22Rv1 (cell line): ENCODE measurements around the gene GSC2.

Source experiments
- H3K27ac ChIP-seq: fragments of 450-650 bp; 2 replicates; pipeline ENCODE4 v1.5.1; 2017
- ZFX ChIP-seq: fragments of 450-650 bp; IDR thresholded peaks from 2 replicates; pipeline ENCODE4 v1.6.1; 2017; ENCODE audit warnings: antibody characterized with exemption, borderline replicate concordance
- TF ChIP-seq, protein P1 (sequence below): fragments of 450-650 bp; IDR thresholded peaks from 2 replicates; pipeline ENCODE4 v1.5.1; 2017; ENCODE audit warnings: mild to moderate bottlenecking

The GSC2 gene

DNA sequence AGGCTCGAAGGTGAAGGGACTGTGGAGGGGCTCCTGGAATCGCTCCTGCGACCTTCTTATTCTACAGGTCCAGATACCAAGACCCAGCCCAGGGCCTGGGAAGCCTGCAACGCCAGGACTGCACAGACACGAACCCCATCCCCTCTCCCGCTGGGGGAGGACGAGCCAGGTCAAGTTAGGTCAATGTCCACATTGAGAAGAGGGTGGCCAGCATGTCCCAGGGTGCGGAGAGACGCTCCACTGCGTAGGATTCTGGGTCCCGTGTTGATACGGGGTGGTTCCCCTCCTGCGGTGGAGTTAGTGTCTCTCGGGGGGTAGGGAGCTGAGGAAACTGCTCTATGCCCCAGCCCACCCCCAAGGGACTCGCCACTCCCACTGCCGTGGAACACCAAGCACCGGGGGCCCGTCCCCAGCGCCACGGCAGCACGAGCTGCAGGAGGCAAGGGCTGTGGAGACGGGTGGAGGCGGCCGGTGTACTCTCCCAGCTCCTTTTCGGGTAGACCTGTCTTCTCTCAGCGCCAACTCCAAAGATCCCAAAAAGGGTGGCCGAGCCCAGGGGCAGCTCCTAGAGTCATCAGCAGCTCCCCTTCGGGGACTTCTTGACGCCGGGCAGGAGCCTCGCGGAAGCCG is 1.6 kb downstream of the GSC2 start:
- no peak overlapping the region for H3K27ac ChIP-seq
- TF ChIP-seq ZFX = no peak
- TF ChIP-seq, protein P1, sequence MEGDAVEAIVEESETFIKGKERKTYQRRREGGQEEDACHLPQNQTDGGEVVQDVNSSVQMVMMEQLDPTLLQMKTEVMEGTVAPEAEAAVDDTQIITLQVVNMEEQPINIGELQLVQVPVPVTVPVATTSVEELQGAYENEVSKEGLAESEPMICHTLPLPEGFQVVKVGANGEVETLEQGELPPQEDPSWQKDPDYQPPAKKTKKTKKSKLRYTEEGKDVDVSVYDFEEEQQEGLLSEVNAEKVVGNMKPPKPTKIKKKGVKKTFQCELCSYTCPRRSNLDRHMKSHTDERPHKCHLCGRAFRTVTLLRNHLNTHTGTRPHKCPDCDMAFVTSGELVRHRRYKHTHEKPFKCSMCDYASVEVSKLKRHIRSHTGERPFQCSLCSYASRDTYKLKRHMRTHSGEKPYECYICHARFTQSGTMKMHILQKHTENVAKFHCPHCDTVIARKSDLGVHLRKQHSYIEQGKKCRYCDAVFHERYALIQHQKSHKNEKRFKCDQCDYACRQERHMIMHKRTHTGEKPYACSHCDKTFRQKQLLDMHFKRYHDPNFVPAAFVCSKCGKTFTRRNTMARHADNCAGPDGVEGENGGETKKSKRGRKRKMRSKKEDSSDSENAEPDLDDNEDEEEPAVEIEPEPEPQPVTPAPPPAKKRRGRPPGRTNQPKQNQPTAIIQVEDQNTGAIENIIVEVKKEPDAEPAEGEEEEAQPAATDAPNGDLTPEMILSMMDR = no peak

DNA sequence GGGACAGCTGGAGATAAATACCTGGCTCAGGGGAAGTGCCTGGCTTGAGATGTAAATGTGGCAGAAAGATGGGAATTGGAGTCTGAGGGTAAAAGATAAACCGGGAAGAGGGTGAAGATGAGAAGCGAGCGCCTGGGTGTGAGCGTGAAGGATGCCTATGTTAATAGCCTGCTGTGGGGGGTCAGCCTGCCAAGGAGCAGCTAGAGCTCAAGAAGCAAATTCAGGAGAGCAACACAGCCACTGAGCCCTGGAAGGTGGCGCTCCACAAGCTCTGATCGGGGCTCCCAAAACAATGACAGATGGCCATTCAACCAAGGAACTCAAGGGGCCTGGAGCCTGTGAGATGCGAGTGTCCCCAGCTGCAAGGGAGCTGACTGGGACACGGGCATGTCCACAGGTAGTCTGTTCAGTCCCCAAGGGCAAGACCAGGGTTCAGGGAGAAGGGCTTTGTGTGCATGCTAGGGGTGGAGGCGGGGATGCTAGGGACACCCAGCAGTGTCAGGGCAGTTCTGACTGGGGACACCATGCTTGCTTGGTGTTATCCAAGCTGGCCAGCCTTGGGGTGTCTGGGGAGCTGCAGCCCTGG is 2.8 kb downstream of the GSC2 start:
- no peak for TF ChIP-seq ZFX
- TF ChIP-seq, protein P1 = no peak
- H3K27ac ChIP-seq = no peak overlapping the region

DNA sequence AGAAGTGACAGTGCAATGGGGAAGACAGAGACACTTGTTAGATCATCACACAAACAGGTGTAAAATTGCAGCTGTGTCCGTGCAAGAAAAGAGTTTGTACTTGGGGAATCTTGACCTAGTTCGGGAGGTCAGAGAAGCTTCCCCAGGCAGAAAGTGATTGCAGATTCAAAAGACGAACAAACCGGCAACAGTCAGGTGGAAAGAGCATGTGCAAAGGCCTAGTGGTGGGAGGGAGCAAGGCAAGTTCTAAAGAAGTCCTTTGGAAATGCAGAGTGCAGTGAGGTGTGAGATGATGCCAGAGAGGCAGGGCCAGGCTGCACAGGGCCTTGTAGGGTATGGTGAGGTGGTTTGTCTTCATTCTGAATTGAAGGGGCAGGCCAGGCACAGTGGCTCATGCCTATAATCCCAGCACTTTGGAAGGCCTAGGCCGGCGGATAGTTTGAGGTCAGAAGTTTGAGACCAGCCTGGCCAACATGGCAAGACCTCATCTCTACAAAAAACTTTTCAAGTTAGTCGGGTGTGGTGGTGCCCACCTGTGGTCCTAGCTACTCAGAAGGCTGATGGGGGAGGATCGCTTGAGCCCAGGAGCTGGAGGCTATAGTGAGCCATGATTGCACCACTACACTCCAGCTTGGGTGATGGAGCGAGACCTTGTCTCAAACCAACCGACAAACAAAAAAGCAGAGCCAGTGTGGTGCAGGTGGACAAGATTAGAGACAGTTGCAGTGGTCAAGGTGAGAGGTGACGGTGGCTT is 3.7 kb downstream of the GSC2 start:
- H3K27ac ChIP-seq = no peak overlapping the region
- TF ChIP-seq, protein P1 = no peak
- TF ChIP-seq ZFX = no peak

DNA sequence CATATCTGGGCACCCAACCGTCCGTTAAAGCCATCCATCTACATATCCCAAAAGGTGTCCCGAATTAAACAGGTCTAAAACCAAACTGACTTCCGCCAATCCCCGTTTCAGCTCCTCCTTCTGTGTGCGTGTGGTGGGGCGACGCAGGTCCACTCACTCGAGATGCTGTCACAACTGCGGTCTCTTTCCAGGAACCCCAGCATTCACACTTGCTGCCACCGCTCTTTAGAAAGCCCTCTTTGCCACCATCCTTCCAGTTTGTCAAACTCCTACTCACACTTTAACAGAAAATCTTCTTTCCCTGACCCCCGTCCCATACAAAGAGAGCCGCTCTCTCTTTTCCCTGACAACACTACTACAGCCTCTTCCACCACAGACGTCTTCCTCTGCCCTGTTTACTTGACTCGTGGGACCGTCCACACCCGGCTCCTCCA is 6.1 kb downstream of the GSC2 start:
- no peak for TF ChIP-seq ZFX
- TF ChIP-seq, protein P1 = no peak
- H3K27ac ChIP-seq = peak overlapping the region; percentile 51

DNA sequence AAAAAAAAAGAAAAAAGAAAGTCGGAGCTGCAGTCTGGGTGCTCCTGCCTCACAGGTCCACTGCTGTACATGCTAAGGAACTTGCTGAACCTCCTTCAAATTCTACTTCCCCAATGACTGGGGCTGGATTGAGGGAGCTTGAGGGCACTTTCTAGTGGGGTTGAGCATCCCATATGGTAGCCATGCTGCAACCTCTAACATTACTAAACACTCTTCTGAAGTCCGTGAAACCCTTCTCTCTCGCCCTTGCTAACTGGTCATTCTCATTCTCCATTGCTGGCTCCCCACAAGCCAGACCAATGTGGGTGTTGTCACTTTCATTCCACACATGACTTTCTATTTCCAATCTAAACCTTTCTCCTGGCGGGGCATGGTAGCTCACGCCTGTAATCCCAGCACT is 6.9 kb downstream of the GSC2 start:
- no peak for TF ChIP-seq ZFX

DNA sequence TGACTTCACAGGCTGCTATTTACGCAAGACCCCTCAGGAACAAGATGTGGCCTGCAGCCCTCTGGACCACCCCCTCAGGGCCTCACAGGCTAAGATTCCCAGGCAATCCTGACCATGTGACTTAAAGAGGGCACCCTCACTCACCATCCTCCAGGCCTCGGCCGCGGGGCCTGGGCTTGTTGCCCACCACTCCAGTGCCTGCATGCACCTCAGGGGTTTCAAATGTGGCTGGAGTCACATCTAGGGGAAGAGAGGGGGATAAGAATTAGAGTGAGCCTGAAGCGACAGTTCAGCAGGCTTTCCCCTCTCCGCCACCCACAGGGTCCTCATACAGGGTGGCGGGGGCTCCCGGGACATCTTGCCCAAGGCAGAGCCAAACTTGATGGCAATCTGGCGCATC is 7.7 kb downstream of the GSC2 start:
- TF ChIP-seq ZFX = no peak
- no peak overlapping the region for H3K27ac ChIP-seq

More for the DNA sequence above, 6.9 kb downstream of the GSC2 start:
- no peak overlapping the region for H3K27ac ChIP-seq

DNA sequence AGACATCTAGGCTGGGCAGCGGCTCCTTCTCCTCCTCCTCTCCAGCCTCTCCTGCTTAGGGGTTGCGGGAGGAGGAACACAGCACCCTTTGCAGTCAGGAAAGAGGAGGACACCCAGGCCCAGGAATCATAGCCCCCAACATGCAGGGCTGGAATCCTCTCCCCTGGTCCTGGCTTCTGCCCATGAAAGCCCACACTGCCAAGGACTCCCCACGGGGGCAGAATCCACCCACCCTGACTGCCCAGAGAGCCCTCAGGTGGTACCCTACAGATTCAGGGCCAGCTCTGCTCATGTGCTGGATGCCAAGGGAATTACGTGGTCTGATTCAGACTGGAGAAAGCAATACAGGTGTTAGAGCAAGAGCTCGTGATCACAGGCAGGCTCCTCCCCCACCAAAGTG is 10.1 kb downstream of the GSC2 start:
- no peak for TF ChIP-seq ZFX
- TF ChIP-seq, protein P1 = no peak

DNA sequence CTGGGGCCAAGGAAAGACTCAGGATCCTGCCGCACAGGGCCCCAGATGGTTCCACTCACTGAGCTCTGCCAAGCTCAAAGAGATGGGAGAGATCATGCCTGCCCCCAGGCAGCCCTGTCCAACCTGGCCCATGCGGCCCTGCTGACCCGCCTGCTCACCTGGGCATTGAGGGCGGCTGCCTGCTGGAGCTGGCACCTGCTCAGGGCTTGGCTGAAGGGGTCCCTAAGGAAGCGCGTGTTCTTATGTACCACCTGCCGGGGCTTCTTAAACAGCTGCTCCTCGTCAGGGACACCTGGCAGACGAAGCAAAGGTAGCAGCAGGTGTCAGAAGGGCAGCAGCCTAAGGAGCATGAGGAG is 11.1 kb downstream of the GSC2 start:
- TF ChIP-seq, protein P1 = no peak
- no peak for TF ChIP-seq ZFX
- no peak overlapping the region for H3K27ac ChIP-seq

More for the DNA sequence above, 10.1 kb downstream of the GSC2 start:
- H3K27ac ChIP-seq = no peak overlapping the region
